ENCODE measurements around the gene ADAM19. TPM values are rescaled to one million over a fixed set of nuclear protein-coding genes. Genes with fewer than 3 reads are reported as not detected.

ADAM19 gene
- total RNA-seq, 6 experiments from 2014 or later = 1.8 to 9.4 (median 4.5) TPM

DNA sequence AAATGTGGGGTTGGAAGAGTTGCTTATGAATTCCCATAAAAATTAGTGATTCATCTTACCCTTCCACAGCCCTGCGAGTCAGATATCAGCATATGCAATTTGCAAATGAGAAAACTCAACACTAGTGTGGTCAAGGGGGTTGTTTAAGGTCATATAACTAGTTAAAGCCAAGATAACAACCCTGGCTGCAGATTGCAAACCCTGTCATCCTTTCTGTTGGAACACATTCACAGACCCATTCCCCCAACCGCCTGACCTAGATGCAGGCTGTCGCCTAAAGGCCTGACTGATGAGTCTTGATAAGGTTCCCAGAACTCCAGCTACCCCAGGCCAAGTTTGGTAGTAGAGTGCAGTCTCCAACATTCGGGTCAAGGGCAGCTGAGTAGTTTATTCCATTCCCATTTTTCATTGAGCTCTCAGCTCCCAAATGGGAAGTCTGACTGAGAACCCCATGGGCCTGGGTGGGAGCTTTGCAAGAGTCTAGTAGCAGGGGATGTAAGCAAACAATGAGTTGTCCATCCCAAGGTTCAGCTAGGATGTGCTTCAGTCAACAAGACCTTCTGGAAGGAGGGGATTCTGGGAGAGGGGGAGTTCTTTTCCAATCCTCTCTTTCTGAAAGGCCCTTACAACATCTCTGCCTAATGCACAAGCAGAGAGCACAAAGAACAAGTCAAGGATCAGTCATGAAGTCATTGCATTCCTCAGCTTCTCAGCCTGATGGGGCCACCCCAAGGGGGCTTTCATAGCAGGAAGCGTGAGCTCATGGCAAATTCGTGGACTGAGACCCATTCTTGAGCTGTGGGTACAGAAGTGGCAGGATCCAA, 40.3 kb downstream of the ADAM19 start:
- ATAC-seq (peak; percentile 46 to 84 (median 77)), DNase-seq (peak in 1 of 3 donors; percentile 70)
- peaks cover 0 to 29% (median 3%) of the 10 kb centered on the region in 4 donors for H3K4me1 ChIP-seq
- TF ChIP-seq POLR2A (IDR thresholded peaks at IDR 0.05) = no peak
- TF ChIP-seq, protein P1, sequence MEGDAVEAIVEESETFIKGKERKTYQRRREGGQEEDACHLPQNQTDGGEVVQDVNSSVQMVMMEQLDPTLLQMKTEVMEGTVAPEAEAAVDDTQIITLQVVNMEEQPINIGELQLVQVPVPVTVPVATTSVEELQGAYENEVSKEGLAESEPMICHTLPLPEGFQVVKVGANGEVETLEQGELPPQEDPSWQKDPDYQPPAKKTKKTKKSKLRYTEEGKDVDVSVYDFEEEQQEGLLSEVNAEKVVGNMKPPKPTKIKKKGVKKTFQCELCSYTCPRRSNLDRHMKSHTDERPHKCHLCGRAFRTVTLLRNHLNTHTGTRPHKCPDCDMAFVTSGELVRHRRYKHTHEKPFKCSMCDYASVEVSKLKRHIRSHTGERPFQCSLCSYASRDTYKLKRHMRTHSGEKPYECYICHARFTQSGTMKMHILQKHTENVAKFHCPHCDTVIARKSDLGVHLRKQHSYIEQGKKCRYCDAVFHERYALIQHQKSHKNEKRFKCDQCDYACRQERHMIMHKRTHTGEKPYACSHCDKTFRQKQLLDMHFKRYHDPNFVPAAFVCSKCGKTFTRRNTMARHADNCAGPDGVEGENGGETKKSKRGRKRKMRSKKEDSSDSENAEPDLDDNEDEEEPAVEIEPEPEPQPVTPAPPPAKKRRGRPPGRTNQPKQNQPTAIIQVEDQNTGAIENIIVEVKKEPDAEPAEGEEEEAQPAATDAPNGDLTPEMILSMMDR (IDR thresholded peaks at IDR 0.05) = no peak
- WGBS (ENCODE audit: insufficient coverage, low coverage, low lambda C conversion rate, missing lambda C conversion rate) = 31% methylated on average over 4 of the region's 6 CpGs
- intact Hi-C loops (cut with DNase I) = no loop called here
- peak overlapping the region in 1 of 3 donors; percentile 69 for H3K27ac ChIP-seq
- H3K36me3 ChIP-seq = peaks cover 0 to 4% (median 2%) of the 10 kb centered on the region in 4 donors
- no peak overlapping the region for H3K4me3 ChIP-seq
- H3K27me3 ChIP-seq = no peaks in the 10 kb centered on the region
- no peaks in the 10 kb centered on the region for H3K9me3 ChIP-seq

DNA sequence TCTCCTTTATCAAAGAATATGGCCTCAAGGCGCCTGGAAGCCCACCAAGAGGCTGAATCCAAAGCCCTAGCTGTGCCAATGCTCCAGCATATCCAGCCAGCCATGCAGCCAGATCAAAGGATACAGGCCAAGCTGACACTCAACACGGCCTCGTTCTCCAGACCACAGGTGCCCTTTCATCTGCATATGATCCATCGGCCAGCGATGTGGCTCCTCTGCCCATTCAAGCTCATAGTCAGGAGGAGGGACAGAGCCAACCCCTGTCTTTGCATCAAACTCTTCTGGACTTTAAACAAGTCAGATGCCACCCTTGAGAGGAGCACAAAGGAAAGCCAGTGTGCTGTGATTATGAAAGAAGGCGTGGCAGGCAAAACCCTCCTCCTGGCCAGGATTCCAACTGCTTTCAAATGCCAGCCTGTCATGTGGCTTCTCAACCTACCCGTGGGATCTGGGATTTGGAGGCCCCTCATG, 42.5 kb downstream of the ADAM19 start:
- peaks cover 0 to 7% (median 2%) of the 10 kb centered on the region in 4 donors for H3K36me3 ChIP-seq
- peaks cover 0 to 20% (median 0%) of the 10 kb centered on the region in 4 donors for H3K4me1 ChIP-seq
- ATAC-seq (peak in 1 of 4 donors; percentile 47), DNase-seq (no peak)
- H3K4me3 ChIP-seq = no peak overlapping the region
- no peaks in the 10 kb centered on the region for H3K9me3 ChIP-seq
- H3K27me3 ChIP-seq = no peaks in the 10 kb centered on the region
- intact Hi-C loops (cut with DNase I) = no loop called here
- 86% methylated on average over 5 of the region's 7 CpGs for WGBS (ENCODE audit: insufficient coverage, low coverage, low lambda C conversion rate, missing lambda C conversion rate)
- TF ChIP-seq, protein P1 (IDR thresholded peaks at IDR 0.05) = no peak
- no peak for TF ChIP-seq POLR2A (IDR thresholded peaks at IDR 0.05)
- H3K27ac ChIP-seq = no peak overlapping the region

DNA sequence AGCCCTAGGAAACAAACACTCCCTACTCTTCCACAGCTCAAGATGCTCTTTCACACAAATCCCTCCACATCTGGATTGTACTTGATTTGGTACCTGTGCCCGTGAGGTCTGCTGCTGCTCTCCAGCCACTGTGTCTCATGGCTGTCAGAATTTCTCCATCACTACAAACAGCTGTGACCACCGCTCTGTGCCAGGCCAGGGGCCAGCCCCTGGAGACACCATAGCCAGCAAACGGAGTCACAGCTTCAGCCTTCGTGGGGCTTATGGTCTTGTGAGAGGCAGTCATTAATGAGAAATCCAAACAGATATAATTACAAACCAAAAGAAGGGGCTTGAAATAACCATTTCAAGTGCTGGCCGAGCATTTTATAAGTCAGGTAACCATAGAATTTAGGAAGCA, 43.6 kb downstream of the ADAM19 start:
- H3K27me3 ChIP-seq = no peaks in the 10 kb centered on the region
- no peak overlapping the region for H3K27ac ChIP-seq
- intact Hi-C loops (cut with DNase I) = no loop called here
- ATAC-seq (no peak), DNase-seq (no peak)
- no peak overlapping the region for H3K4me3 ChIP-seq
- H3K36me3 ChIP-seq = peaks cover 0 to 6% (median under 1%) of the 10 kb centered on the region in 4 donors
- WGBS (ENCODE audit: insufficient coverage, low coverage, low lambda C conversion rate, missing lambda C conversion rate) = 98% methylated on average over 5 of the region's 5 CpGs
- H3K9me3 ChIP-seq = no peaks in the 10 kb centered on the region
- peaks cover 0 to 20% (median 0%) of the 10 kb centered on the region in 4 donors for H3K4me1 ChIP-seq
- TF ChIP-seq, protein P1 (IDR thresholded peaks at IDR 0.05) = no peak
- TF ChIP-seq POLR2A (IDR thresholded peaks at IDR 0.05) = no peak

DNA sequence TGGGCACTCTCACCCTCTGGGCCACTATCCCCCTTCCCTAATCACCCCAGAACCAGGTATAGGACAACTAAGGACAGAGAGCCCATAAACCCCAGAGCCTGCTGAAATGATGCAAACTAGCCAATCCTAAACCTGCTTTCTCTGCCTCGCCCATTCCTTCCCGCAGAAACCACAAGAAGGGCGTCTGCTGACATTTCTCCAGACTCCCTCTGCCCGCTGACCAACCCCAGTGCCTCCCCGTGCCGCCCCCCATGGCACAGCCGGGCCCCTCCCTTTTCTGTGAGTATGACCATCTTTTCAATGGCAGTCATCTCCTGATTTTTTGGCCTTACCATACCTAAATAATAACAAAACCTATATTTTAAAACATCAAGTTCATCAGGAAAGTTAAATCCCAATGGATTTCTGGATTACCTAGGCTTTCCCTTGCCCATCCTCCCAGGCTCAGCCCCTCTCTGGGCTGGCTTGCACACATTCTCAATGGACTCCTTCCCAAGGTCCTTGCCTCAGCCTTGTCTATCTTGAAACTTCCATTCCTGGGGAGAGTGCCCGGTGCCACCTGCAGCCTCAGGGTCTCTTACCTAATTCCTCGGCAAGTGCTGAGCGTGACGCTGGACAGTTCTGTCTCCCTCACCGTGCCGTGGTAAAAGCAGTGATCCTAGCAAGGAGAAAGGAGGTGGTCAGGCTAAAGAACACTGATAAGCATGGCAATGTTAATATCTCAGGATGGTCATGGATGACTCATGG, 45.2 kb downstream of the ADAM19 start:
- intact Hi-C loops (cut with DNase I) = no loop called here
- Histone ChIP-seq H3K4me1 (peaks cover 0 to 14% (median 0%) of the 10 kb centered on the region in 4 donors), H3K4me3 (no peak overlapping the region), H3K36me3 (peaks cover 0 to 3% (median under 1%) of the 10 kb centered on the region in 4 donors), H3K27ac (no peak overlapping the region), H3K27me3 (no peaks in the 10 kb centered on the region), H3K9me3 (no peaks in the 10 kb centered on the region)
- WGBS (ENCODE audit: insufficient coverage, low coverage, low lambda C conversion rate, missing lambda C conversion rate) = 89% methylated on average over 10 of the region's 13 CpGs
- DNase-seq (no peak), ATAC-seq (no peak)
- TF ChIP-seq, protein P1 (IDR thresholded peaks at IDR 0.05) = no peak
- no peak for TF ChIP-seq POLR2A (IDR thresholded peaks at IDR 0.05)
